H1 (cell line): ENCODE data around the gene ITGA4. TPM values are rescaled to one million over a fixed set of nuclear protein-coding genes. Genes with fewer than 3 reads are reported as not detected.

ENCODE experiments used
- CHD1 ChIP-seq: IDR thresholded peaks from 2 replicates; pipeline ENCODE4 v1.6.1; 2012; ENCODE audit warnings: low read depth, low read length, improper control_type of control experiment
- POLR2AphosphoS5 ChIP-seq: IDR thresholded peaks from 2 replicates; pipeline ENCODE4 v1.6.1; 2011; ENCODE audit warnings: low read depth, low read length
- TCF12 ChIP-seq: IDR thresholded peaks from 2 replicates; pipeline ENCODE4 v1.6.1; 2011; ENCODE audit warnings: low read depth, mild to moderate bottlenecking, low read length
- USF2 ChIP-seq: IDR thresholded peaks from 2 replicates; pipeline ENCODE4 v1.6.1; 2011; ENCODE audit warnings: low read length, improper control_type of control experiment
- polyA plus RNA-seq, 7 experiments: library from polyadenylated mRNA; depleted of rRNA in 3 of 7; stranded (reverse) in 5 of 7; unstranded in 2 of 7; fragments of >200 nt in 5 of 7; fragments of 200-250 nt in 2 of 7; gene quantifications; 1 replicate in 5 of 7; 2 replicates in 1 of 7; 4 replicates in 1 of 7; pipeline versions ENCODE4 v1.2.1 to v1.2.3, GENCODE V29; 2011 to 2013; ENCODE audit warnings: missing spikeins in 2 of 7, mixed read lengths in 2 of 7
- total RNA-seq: library from RNA; stranded (reverse); fragmentation: NEBNext Ultra II Directional; extraction: Animal tissue kit (Norgen Biotek cat#: 25700); gene quantifications from 2 replicates; pipeline ENCODE4 v1.2.1, GENCODE V29; 2021

The ITGA4 gene
- total and polyA plus RNA-seq, 2 of the 8 experiments (the other 6 are each of a cell fraction or from before 2014, with no cell fraction given): 0.60 to 2.1 TPM

- TF ChIP-seq USF2: no peak
- TF ChIP-seq TCF12: peak; percentile 87; the same call in 1 of the 2 replicates
- no peak for TF ChIP-seq CHD1
- no peak for TF ChIP-seq POLR2AphosphoS5
- TF ChIP-seq, all 59 proteins: peak for 8
Measured at GRCh38 chr2:181411105-181411849, 45.9 kb upstream of the ITGA4 start (continued).
